PFSK-1 (cell line): Measurements from ENCODE around the gene MYF5.

ENCODE experiments used
- FOXP2 ChIP-seq: optimal IDR thresholded peaks from 2 replicates; pipeline ENCODE3; 2011; ENCODE audit warnings: borderline replicate concordance, control low read depth, inconsistent platforms; ENCODE audit not compliant: insufficient read depth; ENCODE audit errors: extremely low read length, extremely low read depth
- POLR2AphosphoS5 ChIP-seq: IDR thresholded peaks from 2 replicates; pipeline ENCODE4 v1.6.1; 2012; ENCODE audit warnings: low read depth, mild to moderate bottlenecking, control low read depth, low read length, moderate library complexity
- SIN3A ChIP-seq: IDR thresholded peaks from 2 replicates; pipeline ENCODE4 v1.6.1; 2012; ENCODE audit warnings: mild to moderate bottlenecking, low read length, moderate library complexity, borderline replicate concordance; ENCODE audit not compliant: insufficient read depth
- TAF1 ChIP-seq: IDR thresholded peaks from 2 replicates; pipeline ENCODE4 v1.6.1; 2012; ENCODE audit warnings: low read length, control low read depth, borderline replicate concordance; ENCODE audit not compliant: insufficient read depth
- TF ChIP-seq, protein P1 (sequence below), 2 experiments: IDR thresholded peaks; 2 replicates each; pipeline versions ENCODE4 v1.6.1 to v1.8.0; 2011 to 2012; ENCODE audit warnings: low read depth in 2 of 2, low read length in 2 of 2, control low read depth in 1 of 2, inconsistent platforms in 1 of 2, mild to moderate bottlenecking in 1 of 2, moderate library complexity in 1 of 2; ENCODE audit not compliant: insufficient read depth in 1 of 2

Gene MYF5

DNA sequence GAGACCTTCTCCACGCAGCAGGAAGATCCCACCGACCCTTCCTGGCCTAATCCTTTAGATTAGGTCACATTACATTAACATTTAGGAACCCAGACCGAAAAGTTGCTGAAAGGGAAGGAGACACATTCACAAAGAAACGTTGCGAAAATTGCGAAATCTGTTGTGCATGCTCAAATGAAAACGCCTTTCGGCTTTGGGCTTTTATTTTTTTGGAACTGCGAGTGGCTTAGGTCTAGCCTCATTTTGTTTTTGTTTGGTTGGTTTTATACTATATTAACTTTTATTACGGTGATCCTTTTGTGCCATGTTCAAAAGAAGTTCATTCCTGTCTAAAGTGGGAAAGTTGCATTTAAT is 7.8 kb upstream of the MYF5 start:
- TF ChIP-seq, protein P1, sequence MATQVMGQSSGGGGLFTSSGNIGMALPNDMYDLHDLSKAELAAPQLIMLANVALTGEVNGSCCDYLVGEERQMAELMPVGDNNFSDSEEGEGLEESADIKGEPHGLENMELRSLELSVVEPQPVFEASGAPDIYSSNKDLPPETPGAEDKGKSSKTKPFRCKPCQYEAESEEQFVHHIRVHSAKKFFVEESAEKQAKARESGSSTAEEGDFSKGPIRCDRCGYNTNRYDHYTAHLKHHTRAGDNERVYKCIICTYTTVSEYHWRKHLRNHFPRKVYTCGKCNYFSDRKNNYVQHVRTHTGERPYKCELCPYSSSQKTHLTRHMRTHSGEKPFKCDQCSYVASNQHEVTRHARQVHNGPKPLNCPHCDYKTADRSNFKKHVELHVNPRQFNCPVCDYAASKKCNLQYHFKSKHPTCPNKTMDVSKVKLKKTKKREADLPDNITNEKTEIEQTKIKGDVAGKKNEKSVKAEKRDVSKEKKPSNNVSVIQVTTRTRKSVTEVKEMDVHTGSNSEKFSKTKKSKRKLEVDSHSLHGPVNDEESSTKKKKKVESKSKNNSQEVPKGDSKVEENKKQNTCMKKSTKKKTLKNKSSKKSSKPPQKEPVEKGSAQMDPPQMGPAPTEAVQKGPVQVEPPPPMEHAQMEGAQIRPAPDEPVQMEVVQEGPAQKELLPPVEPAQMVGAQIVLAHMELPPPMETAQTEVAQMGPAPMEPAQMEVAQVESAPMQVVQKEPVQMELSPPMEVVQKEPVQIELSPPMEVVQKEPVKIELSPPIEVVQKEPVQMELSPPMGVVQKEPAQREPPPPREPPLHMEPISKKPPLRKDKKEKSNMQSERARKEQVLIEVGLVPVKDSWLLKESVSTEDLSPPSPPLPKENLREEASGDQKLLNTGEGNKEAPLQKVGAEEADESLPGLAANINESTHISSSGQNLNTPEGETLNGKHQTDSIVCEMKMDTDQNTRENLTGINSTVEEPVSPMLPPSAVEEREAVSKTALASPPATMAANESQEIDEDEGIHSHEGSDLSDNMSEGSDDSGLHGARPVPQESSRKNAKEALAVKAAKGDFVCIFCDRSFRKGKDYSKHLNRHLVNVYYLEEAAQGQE (IDR thresholded peaks at IDR 0.05; ENCODE audit: insufficient read depth in 1 of 2, low read depth in 2 of 2, low read length in 2 of 2): no peak
- TF ChIP-seq FOXP2 (no peak), POLR2AphosphoS5 (no peak)

DNA sequence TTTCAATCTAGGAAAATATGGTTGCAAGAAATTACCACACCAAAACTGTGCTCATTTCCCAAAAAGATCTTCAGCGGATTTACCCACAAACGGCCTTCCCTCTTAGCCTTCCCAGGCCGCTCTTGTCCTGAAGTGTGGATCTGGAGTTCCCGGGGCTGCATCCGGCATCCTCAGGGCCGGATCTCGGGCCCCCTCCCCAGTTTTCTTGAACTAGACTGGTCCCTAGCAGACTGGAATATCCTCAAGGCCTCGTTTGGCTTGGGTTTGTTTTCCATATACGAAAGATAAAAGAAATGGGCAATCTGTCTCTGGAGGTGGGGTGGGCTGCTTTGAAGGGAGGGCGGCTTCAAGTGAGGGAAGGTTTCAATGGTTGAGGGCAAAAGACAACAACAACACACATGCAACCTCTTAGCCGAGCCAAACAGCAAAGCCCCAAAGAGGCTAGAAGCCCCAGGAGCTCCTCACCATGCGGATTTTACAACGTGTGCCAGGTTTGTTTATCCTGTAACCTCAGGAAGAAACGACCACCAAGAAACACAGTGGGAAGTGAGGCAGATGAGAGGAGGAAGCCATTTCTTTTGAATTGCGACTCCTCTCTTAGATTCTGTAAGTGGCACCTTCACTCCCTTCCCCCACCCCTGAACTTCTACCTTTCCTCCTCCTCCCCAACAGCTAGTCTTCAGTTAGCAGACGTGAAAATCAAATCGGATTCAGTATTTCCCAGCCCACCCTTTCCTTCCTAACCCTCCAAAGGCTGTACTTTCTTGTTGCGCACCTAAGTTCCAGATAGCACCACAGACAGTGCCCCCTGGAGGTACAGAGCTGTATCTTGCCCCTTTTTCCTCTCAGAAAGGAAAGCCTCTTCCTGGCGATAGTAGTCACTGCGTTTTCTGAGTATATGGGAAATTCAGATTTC is 6.6 kb upstream of the MYF5 start:
- TF ChIP-seq FOXP2 (no peak), POLR2AphosphoS5 (no peak), SIN3A (no peak), TAF1 (no peak)
- TF ChIP-seq, protein P1 (IDR thresholded peaks at IDR 0.05; ENCODE audit: insufficient read depth in 1 of 2, low read depth in 2 of 2, low read length in 2 of 2): no peak

DNA sequence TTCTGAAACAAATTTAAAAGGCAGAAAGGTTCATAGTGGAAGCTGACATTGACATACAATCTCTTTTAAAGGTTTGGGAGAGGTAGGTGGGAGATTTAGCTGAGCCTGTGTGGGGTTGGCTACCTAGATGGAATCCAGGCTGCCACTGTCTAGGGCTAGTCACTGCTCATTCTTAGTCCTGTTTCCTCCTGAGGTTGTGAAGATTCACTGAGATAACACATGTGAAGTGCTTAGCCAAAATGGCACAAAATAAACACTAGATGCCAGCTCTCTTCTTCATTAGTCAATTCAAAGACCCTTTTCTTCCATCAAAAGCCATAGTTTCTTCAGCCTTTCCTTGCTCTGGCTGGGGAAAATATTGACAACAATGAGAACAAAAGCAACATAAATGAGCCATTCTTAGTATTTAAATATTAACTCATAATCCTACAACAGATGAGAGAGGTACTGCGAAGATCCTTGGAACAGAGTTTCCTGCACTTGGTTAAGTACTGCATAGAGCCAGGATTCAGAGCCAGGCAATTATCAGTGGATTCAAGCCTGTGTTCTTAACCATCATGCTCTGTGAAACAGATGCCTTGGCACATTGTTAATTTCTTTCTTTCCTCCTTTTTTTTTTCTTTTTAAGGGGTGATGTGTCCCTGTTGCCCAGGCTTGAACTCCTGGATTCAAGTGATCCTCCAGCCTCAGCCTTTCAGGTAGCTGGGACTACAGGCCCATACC is 5.8 kb upstream of the MYF5 start:
- no peak for TF ChIP-seq TAF1
- TF ChIP-seq FOXP2: no peak
- TF ChIP-seq POLR2AphosphoS5: no peak
- TF ChIP-seq SIN3A: no peak
- TF ChIP-seq, protein P1 (IDR thresholded peaks at IDR 0.05; ENCODE audit: insufficient read depth in 1 of 2, low read depth in 2 of 2, low read length in 2 of 2): no peak

DNA sequence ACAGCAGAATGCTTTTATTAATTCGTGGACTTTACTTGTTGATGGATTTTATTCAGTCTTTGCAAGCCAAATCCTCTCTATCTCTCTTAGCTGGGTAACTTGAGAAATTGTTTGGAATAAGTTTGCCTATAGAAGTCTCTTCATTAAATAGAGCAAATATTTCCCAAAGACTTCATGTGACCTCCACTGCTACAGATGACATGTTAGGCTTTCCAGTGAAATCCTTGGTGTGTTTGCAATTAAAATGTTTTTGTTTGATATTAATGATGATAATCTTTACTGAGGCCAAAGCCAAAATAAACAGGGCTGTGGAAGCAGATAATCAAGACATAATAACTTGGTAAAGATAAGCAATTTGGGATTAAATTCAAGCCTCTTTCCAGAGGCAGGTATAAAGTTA is 4.8 kb upstream of the MYF5 start:
- no peak for TF ChIP-seq TAF1
- TF ChIP-seq FOXP2: no peak
- TF ChIP-seq, protein P1 (IDR thresholded peaks at IDR 0.05; ENCODE audit: insufficient read depth in 1 of 2, low read depth in 2 of 2, low read length in 2 of 2): no peak
- TF ChIP-seq POLR2AphosphoS5: no peak
- TF ChIP-seq SIN3A: no peak
